ENCODE results near the gene HSPA6. TPM values are rescaled to one million over a fixed set of nuclear protein-coding genes. Genes with fewer than 3 reads are reported as not detected.

HSPA6 gene
- polyA plus RNA-seq, 2 of the 4 experiments (the other 2 are of a cell fraction) = 0.50 to 0.58 TPM

DNA sequence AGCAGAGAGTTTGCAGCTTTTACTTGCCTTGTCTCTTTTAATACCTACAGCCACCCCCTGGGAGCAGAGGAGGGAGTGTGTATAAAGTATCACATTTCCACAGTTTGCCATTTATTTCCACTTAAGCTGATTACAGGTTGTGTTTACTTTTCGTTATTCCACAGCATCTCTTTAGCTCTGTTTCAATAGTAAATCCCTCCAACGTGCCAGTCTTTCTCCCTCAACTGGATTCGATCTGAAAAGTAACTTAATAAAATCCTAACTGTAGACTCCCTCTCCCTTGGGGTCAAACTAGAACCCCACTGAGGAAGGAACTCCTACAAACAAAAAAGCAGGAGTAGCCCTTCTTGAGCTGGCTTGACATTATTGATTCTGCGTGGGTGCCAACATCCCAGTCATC lies 22.2 kb upstream of the HSPA6 start:
- ATAC-seq (no peak), DNase-seq (ENCODE audit: low read depth in 1 of 2, low spot score in 1 of 2) (no peak), FAIRE-seq (no peak)
- Histone ChIP-seq H3K27ac (no peak overlapping the region), H3K4me2 (no peak overlapping the region), H3K4me3 (no peak overlapping the region), H3K9me3 (no peaks in the 10 kb centered on the region), H3K4me1 (no peaks in the 10 kb centered on the region)
- WGBS (ENCODE audit: missing lambda C conversion rate) = 25% methylated on average over 4 of the region's 4 CpGs
- ChIA-PET CTCF (interaction anchor here (2.1 kb wide), 1 partner anchor 15 kb away, joined by 8 read pairs; no protein-coding TSS in a partner anchor), POLR2A (no interaction called here)
- no peak for TF ChIP-seq HES2 (IDR thresholded peaks at IDR 0.05)
- no peak for TF ChIP-seq SREBF2 (IDR thresholded peaks at IDR 0.05)
- no peak for TF ChIP-seq HOXB5 (CRISPR knock-in tag; IDR thresholded peaks at IDR 0.05)
- no peak for TF ChIP-seq EHMT2 (IDR thresholded peaks at IDR 0.05; ENCODE audit: low read depth)

DNA sequence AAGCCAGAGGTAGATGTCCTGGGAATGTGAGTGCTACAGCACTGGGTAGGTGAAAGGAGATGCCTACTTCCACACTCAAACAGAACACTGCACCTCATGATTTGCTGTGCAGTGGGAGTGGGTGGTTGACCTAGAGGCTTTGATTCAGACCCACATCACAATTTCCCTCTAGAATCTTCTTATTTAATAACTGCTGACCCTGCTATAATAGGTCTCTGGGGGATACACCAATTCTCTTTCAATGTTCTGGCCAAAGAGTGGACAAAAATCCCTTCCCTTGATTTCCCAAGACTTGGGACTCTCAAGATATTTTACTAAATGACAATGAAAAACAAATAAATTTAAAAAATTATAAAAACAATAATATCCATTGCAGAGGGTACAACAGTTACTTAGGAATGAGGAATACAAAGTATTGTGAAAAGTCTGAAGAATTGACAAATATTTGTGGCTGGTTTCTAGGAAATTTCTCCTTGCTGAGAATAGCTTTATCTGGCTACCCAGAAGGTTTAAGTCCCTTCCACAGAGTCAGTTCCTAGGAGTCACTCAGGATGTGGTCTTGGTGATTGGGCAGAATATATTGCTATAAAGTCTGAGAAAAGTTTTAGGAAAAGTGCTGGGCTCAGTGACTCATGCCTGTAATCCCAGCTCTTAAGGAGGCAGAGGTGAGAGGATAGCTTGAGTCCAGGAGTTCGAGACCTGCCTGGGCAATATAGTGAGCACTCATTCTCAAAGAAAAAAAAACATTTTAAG lies 21.5 kb upstream of the HSPA6 start:
- CTCF ChIA-PET = interaction anchor here (2.1 kb wide), 1 partner anchor 15 kb away, joined by 8 read pairs; no protein-coding TSS in a partner anchor
- DNase-seq (ENCODE audit: low read depth in 1 of 2, low spot score in 1 of 2) = no peak
- POLR2A ChIA-PET = no interaction called here
- Histone ChIP-seq H3K9me3 (no peaks in the 10 kb centered on the region), H3K4me2 (no peak overlapping the region), H3K27ac (no peak overlapping the region), H3K4me3 (no peak overlapping the region), H3K4me1 (no peaks in the 10 kb centered on the region)
- TF ChIP-seq POLR2A (IDR thresholded peaks at IDR 0.05; ENCODE audit: low read length) (no peak), HDAC2 (IDR thresholded peaks at IDR 0.05) (no peak)
- WGBS (ENCODE audit: missing lambda C conversion rate) = 61% methylated on average over 1 of the region's 1 CpG
- ATAC-seq = no peak
- no peak for FAIRE-seq

- no peaks in the 10 kb centered on the region for H3K9me3 ChIP-seq
- no peak overlapping the region for H3K27ac ChIP-seq
- H3K4me3 ChIP-seq = no peak overlapping the region
- H3K4me1 ChIP-seq = no peaks in the 10 kb centered on the region
- POLR2A ChIA-PET = no interaction called here
- ATAC-seq (no peak), DNase-seq (ENCODE audit: low read depth in 1 of 2, low spot score in 1 of 2) (no peak), FAIRE-seq (no peak)
- no peak for TF ChIP-seq MYC (IDR thresholded peaks at IDR 0.05; ENCODE audit: borderline replicate concordance, low read length)
- no peak for TF ChIP-seq ZNF302 (CRISPR knock-in tag; IDR thresholded peaks at IDR 0.05)
- no peak for TF ChIP-seq FOSL2 (IDR thresholded peaks at IDR 0.05)
- TF ChIP-seq FOSL2 (CRISPR knock-in tag; IDR thresholded peaks at IDR 0.05) = no peak
- no peak for TF ChIP-seq ESRRA (IDR thresholded peaks at IDR 0.05; ENCODE audit: borderline replicate concordance, low read length)
- TF ChIP-seq POLR2A (IDR thresholded peaks at IDR 0.05; ENCODE audit: low read length) = no peak
- no peak for TF ChIP-seq EHF (CRISPR knock-in tag; IDR thresholded peaks at IDR 0.05)
- TF ChIP-seq GATA3 (IDR thresholded peaks at IDR 0.05; ENCODE audit: borderline replicate concordance) = no peak
- no peak for TF ChIP-seq HDAC2 (IDR thresholded peaks at IDR 0.05)
- TF ChIP-seq CHD2 (IDR thresholded peaks at IDR 0.05; ENCODE audit: low read length, partially characterized antibody) = no peak
- TF ChIP-seq POLR2AphosphoS2 (conservative IDR thresholded peaks at IDR 0.05; ENCODE audit: low read length) = no peak
- TF ChIP-seq KDM1A (IDR thresholded peaks at IDR 0.05; ENCODE audit: low read depth) = no peak
- no peak for TF ChIP-seq ZC3H11A (IDR thresholded peaks at IDR 0.05)
- no peak for TF ChIP-seq NFE2L2 (conservative IDR thresholded peaks at IDR 0.05; ENCODE audit: low read length)
- TF ChIP-seq, protein P1, sequence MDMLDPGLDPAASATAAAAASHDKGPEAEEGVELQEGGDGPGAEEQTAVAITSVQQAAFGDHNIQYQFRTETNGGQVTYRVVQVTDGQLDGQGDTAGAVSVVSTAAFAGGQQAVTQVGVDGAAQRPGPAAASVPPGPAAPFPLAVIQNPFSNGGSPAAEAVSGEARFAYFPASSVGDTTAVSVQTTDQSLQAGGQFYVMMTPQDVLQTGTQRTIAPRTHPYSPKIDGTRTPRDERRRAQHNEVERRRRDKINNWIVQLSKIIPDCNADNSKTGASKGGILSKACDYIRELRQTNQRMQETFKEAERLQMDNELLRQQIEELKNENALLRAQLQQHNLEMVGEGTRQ (IDR thresholded peaks at IDR 0.05) = no peak
- TF ChIP-seq RAD21 (conservative IDR thresholded peaks at IDR 0.05 in 1 of 2, IDR thresholded peaks at IDR 0.05 in 1 of 2) = no peak
- TF ChIP-seq PHF8 (IDR thresholded peaks at IDR 0.05; ENCODE audit: borderline replicate concordance, low read depth) = no peak
- CTCF ChIA-PET = interaction anchor here (2.1 kb wide), 1 partner anchor 16 kb away, joined by 8 read pairs; no protein-coding TSS in a partner anchor
- no peak overlapping the region for H3K4me2 ChIP-seq
These were observed 21.0 kb upstream of the HSPA6 start for GRCh38 chr1:161503394-161503748.

GRCh38 chr1:161505686-161506085 lies 18.7 kb upstream of the HSPA6 start:
- 79% methylated on average over 6 of the region's 6 CpGs for WGBS (ENCODE audit: missing lambda C conversion rate)
- POLR2A ChIA-PET = no interaction called here

More at GRCh38 chr1:161505686-161506085, 18.7 kb upstream of the HSPA6 start:
- no peak overlapping the region for H3K4me2 ChIP-seq
- no peak for FAIRE-seq
- no peaks in the 10 kb centered on the region for H3K9me3 ChIP-seq
- ATAC-seq = no peak; a peak in 1 of 6 replicates
- CTCF ChIA-PET = interaction anchor here (1.1 to 2.0 kb wide), 5 partner anchors 11 to 22 kb away, joined by 3 to 7 read pairs (median 4); no protein-coding TSS in a partner anchor
- no peak overlapping the region for H3K27ac ChIP-seq
- DNase-seq (ENCODE audit: low read depth in 1 of 2, low spot score in 1 of 2) = no peak
- no peak for TF ChIP-seq ESRRA (IDR thresholded peaks at IDR 0.05; ENCODE audit: borderline replicate concordance, low read length)
- no peak overlapping the region for H3K4me3 ChIP-seq
- H3K4me1 ChIP-seq = no peaks in the 10 kb centered on the region

Measured in A549 (cell line).